HG02588 (cell line): ENCODE results near the gene SMARCB1.

Experiments used
- ATAC-seq: cut with Tn5 transposase; IDR thresholded peaks from one replicate; pipeline ENCODE4 v1.9.1; 2021; ENCODE audit warnings: mild to moderate bottlenecking, moderate library complexity; ENCODE audit not compliant: unreplicated experiment

Gene SMARCB1

DNA sequence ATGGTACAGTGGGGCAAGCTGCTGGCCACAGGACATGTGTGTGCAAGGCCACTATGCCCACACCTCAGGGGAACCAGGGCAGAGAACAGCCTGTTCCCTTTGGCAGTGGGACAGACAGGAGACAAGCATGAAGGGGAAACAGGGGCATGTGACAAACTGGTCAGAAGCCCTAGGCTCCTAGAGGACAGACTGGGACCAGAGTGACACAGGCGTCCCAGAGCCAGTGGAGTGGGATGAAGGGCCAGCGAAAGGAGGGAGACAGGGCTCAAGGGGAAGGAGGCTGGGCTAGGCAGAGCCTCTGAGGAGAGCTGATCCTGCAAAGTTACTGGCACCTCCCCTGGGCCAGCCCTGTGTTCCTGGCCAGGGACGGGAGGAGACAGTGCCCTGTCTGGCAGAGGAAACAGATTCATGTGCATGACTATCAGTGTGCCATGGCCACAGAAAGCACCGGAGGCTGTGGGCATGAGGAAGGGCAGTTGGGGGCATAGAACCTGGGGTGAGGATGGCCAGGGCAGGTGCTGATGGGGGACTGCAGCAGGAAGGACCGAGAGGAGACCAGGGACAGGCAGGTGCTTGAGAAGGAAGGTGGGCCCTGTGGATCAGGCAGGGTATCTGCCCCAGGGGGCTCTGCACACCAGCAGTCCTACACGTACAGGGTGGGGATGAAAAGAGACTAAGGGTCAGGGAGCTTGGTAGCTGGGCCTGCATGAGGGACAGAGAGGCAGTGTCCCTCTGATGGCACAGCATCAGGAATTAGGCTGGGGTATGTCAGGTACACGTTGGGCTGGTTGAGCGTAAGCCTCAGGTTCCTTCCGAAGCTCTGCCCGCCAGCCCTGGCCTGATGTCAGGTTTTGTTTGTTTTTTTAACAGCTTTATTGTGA is 42.3 kb downstream of the SMARCB1 start:
- ATAC-seq: no peak

DNA sequence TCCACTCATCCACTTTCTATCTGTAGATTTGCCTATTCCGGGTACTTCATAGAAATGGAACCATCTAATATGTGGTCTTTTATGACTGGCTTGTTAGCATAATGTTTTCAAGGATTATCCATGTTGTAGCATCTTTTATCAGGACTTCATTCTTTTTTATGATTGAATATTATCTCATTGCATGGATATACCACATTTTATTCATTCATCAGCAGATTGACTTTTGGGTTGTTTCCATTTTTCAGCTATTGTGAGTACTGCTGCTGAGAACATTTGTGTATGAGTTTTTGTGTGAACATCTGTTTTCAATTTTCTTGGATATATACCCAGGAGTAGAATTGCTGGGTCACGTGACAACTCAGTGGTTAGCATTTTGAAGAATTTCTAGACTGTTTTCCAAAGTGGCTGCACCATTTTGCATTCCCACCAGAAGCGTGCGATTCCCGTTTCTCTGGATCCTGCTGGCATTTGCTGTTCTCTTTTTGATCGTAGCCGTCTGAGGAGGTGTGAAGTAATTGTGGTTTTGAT is 43.1 kb downstream of the SMARCB1 start:
- ATAC-seq: no peak

DNA sequence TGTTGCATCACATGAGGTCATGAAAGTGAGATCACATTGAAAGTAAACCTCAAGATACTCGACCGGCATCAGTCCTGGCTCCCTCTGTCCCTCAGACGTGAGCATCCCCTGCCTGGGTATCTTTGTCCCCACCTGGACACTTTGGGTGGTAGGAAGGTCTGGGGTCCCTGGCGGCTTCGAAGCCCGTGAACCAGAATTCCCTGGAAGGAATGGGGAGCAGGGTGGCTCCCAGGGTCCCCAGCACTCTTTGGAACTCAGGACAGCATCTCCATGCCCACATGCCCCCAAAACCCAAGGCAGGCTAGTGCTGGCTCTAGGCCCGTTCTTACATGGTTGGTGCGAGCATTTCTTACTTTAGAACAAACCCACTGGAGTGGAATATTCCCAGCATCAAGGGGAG is 44.5 kb downstream of the SMARCB1 start:
- ATAC-seq: no peak

GRCh38 chr22:23831781-23832180 is 45.0 kb downstream of the SMARCB1 start:
- no peak for ATAC-seq

- no peak for ATAC-seq
These were observed 45.7 kb downstream of the SMARCB1 start for GRCh38 chr22:23832226-23833016.

DNA sequence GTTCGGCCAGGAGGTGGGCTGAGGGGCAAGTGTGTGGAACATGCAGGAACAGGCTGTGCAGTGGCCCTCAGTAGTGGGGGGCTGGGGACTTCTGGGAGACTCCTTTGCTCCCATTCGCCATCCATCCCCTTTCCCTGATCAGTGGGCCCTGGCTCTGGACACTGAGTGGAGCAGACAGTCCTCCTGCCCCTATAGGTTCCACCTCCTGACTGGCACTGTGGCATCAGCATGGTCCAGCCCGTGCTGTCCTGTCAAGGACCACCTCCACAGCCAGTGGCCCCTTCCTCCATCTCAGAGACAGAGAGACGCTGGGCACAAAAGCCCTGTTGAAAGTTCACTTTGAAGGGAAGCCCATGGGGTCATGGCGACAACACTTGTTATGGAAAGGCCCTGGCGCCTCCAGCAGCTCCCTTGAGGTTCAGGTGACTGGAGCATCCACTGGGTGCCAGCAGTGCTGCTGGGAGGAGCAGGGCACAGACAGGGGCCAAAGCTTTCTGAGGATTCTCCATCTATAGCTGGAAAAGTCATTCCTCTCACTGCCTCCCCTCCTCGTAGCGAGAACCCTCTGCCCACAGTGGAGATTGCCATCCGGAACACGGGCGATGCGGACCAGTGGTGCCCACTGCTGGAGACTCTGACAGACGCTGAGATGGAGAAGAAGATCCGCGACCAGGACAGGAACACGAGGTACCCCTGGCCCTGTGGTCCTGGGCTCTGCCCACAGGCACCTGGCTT is 46.4 kb downstream of the SMARCB1 start:
- no peak for ATAC-seq

- ATAC-seq: no peak
These were observed 47.1 kb downstream of the SMARCB1 start for GRCh38 chr22:23833911-23834317.

DNA sequence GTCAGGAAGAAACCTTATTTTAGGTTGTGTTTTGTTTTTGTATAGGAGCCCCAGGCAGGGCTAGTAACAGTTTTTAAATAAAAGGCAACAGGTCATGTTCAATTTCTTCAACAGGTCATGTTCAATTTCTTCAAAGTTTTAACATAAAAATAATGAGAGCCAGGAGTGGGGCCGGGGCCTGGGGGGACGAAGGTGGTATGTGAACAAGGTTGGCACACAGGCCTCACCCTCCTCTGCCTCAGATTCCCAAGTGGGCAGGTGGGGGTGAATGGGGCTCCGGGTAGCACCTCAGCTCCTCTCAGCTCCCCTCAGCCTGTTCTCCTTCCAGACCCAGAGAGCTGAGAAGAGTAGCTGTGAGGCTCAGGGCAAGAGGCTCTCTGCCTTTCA is 47.6 kb downstream of the SMARCB1 start:
- no peak for ATAC-seq

DNA sequence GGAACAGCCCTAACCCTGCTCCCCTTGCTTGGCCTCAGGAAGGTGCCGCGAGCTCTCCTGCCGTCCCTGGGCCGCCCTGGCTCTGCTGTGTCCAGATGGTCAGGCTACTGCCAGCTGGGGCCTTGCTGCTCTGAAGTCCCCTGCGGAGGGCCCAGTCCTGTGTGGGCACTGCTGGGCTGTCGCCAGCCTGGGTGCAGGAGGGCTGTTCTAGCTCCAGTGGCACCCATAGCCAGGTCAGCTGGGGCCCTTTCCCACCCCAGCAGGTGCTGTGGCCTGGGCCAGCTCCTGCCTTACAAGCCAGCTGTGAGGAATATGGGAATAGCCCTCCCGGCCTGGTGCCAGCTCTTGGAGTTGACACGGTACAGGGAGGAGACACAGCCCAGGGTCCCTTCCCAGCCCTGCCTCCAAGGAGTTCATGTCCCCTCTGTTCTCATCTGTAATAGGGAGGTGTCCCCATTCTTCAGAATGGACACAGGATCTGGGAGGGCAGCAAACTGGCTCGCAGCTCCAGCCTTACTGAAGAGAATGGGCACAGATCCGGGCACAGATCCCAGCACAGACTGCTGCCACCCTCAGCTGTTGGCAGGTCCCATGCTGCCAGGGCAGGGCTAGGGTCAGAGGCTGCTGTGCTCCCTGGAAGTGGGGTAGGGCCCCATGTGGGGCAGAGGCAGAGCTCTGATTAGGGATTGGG is 48.2 kb downstream of the SMARCB1 start:
- ATAC-seq: no peak

DNA sequence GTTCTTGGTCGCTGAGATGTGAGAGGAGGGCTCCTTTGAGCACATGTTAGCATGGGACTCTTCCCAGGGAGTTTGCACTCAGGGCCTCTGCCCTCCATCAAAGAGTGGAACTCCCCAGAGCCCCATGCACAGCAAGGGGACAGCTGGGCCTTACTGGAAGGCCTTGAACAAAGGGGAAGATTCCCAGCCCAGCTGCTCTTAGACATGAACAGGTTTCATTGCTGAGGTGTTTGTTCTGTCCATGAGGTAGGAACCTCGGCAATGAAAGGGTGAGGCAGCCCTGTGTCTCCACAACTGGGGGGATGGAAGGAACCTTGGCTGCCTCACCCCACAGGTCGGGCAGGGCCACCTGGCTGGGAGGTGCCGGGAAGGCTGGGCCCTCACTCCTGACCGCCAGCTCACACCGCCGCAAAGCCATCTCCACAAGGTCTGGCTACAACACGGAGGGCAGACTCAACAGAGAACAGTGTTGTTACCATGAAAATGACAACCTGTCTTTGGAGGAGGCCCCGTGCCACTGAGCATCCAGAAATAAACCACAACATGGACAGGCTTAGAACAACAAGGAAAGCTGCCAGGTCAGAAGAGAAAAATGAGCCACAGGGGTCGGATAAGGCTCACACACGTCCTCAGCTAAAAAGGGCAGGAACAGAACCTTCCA is 48.8 kb downstream of the SMARCB1 start:
- ATAC-seq: no peak

- no peak for ATAC-seq
These were observed 49.5 kb downstream of the SMARCB1 start for GRCh38 chr22:23836281-23836680.

- ATAC-seq: no peak
These were observed 50.1 kb downstream of the SMARCB1 start for GRCh38 chr22:23836692-23837495.

DNA sequence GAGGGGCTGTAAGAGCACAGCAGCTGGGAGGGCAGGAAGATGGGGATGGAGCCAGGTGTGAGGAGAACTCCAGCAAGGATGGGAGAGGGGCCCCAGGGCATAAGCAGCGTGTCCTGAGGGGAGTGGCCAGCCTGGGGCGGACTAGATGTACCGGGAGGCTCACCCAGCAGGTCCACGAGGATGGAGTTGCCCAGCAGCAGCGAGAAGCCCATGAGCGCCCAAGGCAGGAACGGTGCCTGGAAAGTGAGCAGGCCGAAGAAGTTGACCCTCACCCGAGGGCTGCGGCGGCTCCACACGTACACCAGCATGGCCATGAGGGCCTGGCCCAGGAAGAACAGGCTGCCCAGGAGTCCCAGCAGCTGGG is 50.7 kb downstream of the SMARCB1 start:
- ATAC-seq: no peak

DNA sequence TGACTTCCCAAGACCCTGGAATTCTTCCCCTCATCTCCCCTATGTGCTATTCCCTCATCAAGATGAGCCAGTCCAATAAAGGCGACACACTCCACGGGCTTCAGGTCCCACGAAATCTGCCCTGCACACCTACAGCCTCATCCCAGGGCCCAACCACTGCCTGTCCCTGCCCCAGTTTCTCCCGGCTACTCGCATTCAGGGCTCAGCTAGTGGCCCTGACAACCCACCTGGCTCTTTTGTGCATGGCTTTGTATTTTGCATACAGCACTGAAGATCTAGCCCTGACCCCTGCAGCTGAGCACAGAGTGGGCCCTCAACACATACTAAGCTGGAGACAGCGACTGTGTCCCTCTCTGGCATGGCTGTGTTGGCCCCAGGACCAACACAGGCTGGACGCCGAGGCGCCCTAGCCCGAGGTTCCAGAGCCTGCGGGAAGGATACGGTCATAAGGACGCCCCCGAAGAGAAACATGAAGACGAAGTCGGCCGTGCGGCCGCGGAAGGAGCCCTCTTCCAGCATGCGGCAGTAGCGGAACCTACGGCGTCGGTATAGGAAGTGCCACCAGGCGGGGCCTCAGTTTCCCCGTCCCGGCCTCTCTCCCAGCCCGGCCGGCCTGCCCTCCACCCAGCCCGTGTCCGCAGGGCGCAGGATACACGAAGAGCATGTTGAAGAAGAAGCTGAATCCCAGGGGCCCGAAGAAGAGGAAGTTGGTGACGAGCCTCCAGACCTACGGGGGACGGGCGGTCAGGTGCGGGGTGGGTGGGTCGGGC is 51.3 kb downstream of the SMARCB1 start:
- peak; percentile 5 for ATAC-seq

GRCh38 chr22:23838681-23839468 is 52.1 kb downstream of the SMARCB1 start, which contains the start of gene DERL3:
Gene DERL3 (minus strand): TSS chr22:23839006. CDS start chr22:23838987, 19 bp downstream.
- peak; percentile 80 for ATAC-seq

DNA sequence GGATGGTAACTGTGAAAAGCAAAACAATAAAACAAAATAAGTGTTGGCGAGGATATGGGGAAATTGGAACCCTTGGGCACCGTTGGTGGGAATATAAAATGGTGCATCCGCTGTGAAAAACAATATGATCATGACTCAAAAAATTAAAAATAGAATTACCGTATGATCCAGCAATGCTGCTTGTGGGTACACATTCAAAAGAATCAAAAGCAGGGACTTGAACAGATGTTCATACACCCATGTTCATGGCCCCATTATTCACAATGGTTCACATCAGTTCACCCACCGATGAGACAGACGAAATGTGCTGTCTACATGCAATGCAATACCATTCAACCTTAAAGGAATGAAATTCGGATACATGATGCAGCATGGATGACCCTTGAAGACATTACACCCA is 53.3 kb downstream of the SMARCB1 start:
- ATAC-seq: no peak

DNA sequence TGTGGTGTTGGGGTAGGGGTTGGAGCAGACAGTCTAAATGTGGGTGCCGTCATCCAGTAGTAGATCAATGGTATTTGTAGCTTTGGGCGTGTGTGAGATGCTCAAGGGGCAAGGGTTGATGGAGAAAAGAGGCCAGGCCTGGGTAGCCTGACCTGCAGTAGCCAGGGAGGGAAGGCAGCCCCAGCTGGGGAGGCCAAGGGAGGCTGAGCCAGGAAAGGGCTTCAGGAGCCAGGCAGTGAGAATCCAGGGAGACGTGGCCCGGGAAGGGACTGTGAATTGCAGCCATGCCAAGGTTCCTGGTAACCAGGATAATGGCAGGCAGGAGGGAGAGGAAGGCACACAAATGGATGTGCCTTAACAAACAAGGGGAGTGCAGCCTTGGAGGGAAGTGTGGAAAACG is 54.5 kb downstream of the SMARCB1 start:
- no peak for ATAC-seq
